Gastroesophageal sphincter (tissue), 4 donors: Measurements from ENCODE around the gene MATK. TPM values are rescaled to one million over a fixed set of nuclear protein-coding genes. Genes with fewer than 3 reads are reported as not detected.

ENCODE experiments used
- ATAC-seq: fragments of 150-250 bp; one replicate; pipeline ENCODE4 v1.9.1; 2016; ENCODE audit warnings: mild to moderate bottlenecking, moderate library complexity
- H3K27ac ChIP-seq, 4 donors: fragments of 200-600 bp; sonication (generic) in 3 of 4; 1 replicate in 3 of 4; 2 replicates in 1 of 4; pipeline ENCODE4 v1.5.1; 2016 to 2019
- H3K27me3 ChIP-seq: fragments of 200-600 bp; sonication (generic); one replicate; pipeline ENCODE4 v1.5.1; 2019
- H3K36me3 ChIP-seq, 2 donors: fragments of 200-600 bp; sonication (generic); one replicate each; pipeline ENCODE4 v1.5.1; 2019; ENCODE audit warnings: control low read depth in 1 of 2
- H3K4me1 ChIP-seq, 3 donors: fragments of 200-600 bp; sonication (generic); 1 replicate in 2 of 3; 2 replicates in 1 of 3; pipeline ENCODE4 v1.5.1; 2016 to 2019; ENCODE audit warnings: control low read depth in 2 of 3
- H3K4me3 ChIP-seq, 2 donors: fragments of 200-600 bp; sonication (generic); one replicate each; pipeline ENCODE4 v1.5.1; 2019; ENCODE audit warnings: mild to moderate bottlenecking in 1 of 2, moderate library complexity in 1 of 2
- H3K9me3 ChIP-seq, 3 donors: fragments of 200-600 bp; sonication (generic); one replicate each; pipeline ENCODE4 v1.5.1; 2017 to 2019; ENCODE audit warnings: control low read depth in 2 of 3
- CTCF ChIP-seq, 4 experiments: fragments of 200-600 bp in 2 of 4; fragments of 450-650 bp in 2 of 4; sonication (generic) in 1 of 4; IDR thresholded peaks; one replicate each; pipeline ENCODE4 v1.5.1; 2017 to 2019; ENCODE audit warnings: antibody characterized with exemption in 4 of 4, mild to moderate bottlenecking in 2 of 4, moderate library complexity in 2 of 4
- EP300 ChIP-seq: sonication (generic); formaldehyde crosslinking; IDR thresholded peaks from one replicate; pipeline ENCODE4 v1.6.1; 2017; ENCODE audit warnings: antibody characterized with exemption, mild to moderate bottlenecking
- POLR2A ChIP-seq, 2 donors: fragments of 450-650 bp; IDR thresholded peaks; one replicate each; pipeline ENCODE4 v1.6.1; 2017; ENCODE audit warnings: antibody characterized with exemption in 2 of 2, mild to moderate bottlenecking in 2 of 2, moderate library complexity in 1 of 2
- POLR2AphosphoS5 ChIP-seq: sonication (generic); formaldehyde crosslinking; IDR thresholded peaks from one replicate; pipeline ENCODE4 v1.6.1; 2017; ENCODE audit warnings: antibody characterized with exemption
- WGBS, 2 donors: methylation state at CpG; one replicate each; pipeline ENCODE4 v1.1.5; 2018; ENCODE audit warnings: low coverage in 1 of 2; 5-methylcytosine and 5-hydroxymethylcytosine counted together
- total RNA-seq, 4 donors: library from RNA; depleted of rRNA; stranded (reverse); fragments of >200 nt; gene quantifications; one replicate each; pipeline ENCODE4 v1.1.0, GENCODE V29; 2016

Gene MATK
- total RNA-seq, 4 donors from 2014 or later, result 0.47 to 5.0 (median 1.7) TPM

GRCh38 chr19:3790941-3791340, 4.8 kb upstream of the MATK start:
- Histone ChIP-seq H3K27me3 (peaks cover 37% of the 10 kb centered on the region), H3K4me3 (no peak overlapping the region), H3K9me3 (peaks cover 0 to 9% (median 0%) of the 10 kb centered on the region in 3 donors), H3K36me3 (no peaks in the 10 kb centered on the region), H3K4me1 (peaks cover 0 to 2% (median 0%) of the 10 kb centered on the region in 3 donors), H3K27ac (no peak overlapping the region)
- no peak for ATAC-seq
- TF ChIP-seq POLR2AphosphoS5 (no peak), POLR2A (IDR thresholded peaks at IDR 0.05) (no peak), EP300 (no peak), CTCF (IDR thresholded peaks at IDR 0.05) (no peak)
- 72 to 86% methylated on average over 5 to 7 of the region's 7 CpGs for WGBS, 2 donors

DNA sequence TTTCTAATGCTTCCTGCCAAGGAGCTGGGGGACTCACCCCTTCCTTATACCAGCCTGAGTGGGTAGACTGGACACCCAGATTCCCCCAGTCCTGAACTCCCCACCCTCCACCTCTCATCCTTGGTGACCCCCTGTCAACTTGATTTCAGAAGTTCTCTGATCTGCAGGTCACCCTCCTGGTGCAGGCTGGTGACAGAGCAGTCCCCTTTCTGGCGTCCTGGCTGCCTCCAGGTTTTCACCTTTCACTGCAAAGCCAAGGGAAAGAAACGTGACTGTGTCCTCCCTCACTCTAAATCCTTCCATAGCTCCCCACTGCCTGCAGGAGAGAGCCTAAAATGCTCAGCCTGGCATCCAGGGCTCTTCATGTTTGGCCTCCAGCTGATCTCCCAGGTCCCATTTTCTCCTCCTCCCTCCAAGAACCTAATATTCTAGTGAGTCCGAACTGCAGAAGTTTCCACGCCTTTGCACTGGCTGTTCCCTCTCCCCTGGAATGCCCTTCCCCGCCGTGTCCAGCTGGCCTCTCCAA, 4.1 kb upstream of the MATK start:
- Histone ChIP-seq H3K36me3 (no peaks in the 10 kb centered on the region), H3K4me1 (peaks cover 0 to 9% (median 0%) of the 10 kb centered on the region in 3 donors), H3K27ac (no peak overlapping the region), H3K27me3 (peaks cover 43% of the 10 kb centered on the region), H3K4me3 (no peak overlapping the region), H3K9me3 (peaks cover 0 to 8% (median 0%) of the 10 kb centered on the region in 3 donors)
- TF ChIP-seq POLR2AphosphoS5 (no peak), CTCF (IDR thresholded peaks at IDR 0.05) (no peak), POLR2A (IDR thresholded peaks at IDR 0.05) (no peak), EP300 (no peak)
- no peak for ATAC-seq
- 61 to 70% methylated on average over 2 to 6 of the region's 6 CpGs for WGBS, 2 donors

GRCh38 chr19:3788996-3789778, 3.0 kb upstream of the MATK start:
- TF ChIP-seq EP300 (no peak), POLR2A (IDR thresholded peaks at IDR 0.05) (no peak), POLR2AphosphoS5 (no peak), CTCF (IDR thresholded peaks at IDR 0.05) (no peak)
- Histone ChIP-seq H3K27ac (no peak overlapping the region), H3K4me1 (peaks cover 0 to 13% (median 0%) of the 10 kb centered on the region in 3 donors), H3K36me3 (no peaks in the 10 kb centered on the region), H3K9me3 (peaks cover 0 to 8% (median 0%) of the 10 kb centered on the region in 3 donors), H3K27me3 (peaks cover 54% of the 10 kb centered on the region), H3K4me3 (no peak overlapping the region)
- ATAC-seq, result no peak
- 40 to 57% methylated on average over 9 to 10 of the region's 16 CpGs for WGBS, 2 donors

DNA sequence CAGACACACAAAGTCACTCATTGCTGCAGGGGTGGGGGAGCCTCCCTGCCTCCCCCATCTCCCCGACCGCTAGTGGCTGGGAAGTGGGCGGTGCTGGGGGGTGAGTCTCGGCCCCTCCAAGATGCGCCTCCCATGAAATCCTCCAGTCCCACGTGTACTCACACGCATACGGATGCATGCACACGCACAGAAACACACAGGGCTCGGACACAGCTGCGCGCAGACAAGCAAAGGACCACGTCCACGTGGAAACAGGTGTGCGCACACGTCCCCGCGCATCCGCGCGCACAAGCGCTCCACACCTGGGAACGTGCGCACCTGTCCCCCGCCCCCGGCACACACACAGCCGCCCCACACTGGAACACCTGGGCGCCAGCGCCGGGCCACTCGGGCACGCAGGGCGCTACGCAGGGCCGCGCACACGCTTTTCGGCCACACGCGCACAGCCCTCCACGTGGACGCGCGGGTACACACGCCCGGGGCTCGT, 687 bp downstream of the MATK start:
- H3K4me1 ChIP-seq, result peaks cover 0 to 13% (median 0%) of the 10 kb centered on the region in 3 donors
- no peak for ATAC-seq
- no peaks in the 10 kb centered on the region for H3K36me3 ChIP-seq
- peak in 1 of 2 donors; percentile 11 for TF ChIP-seq POLR2A (IDR thresholded peaks at IDR 0.05)
- no peak for TF ChIP-seq POLR2AphosphoS5
- H3K4me3 ChIP-seq, result peak overlapping the region in 1 of 2 donors; percentile 42
- no CpG with 5 or more reads among the region's 47 CpGs for WGBS, 2 donors
- no peak overlapping the region for H3K27ac ChIP-seq
- H3K9me3 ChIP-seq, result peaks cover 0 to 29% (median 2%) of the 10 kb centered on the region in 3 donors
- peaks cover 74% of the 10 kb centered on the region for H3K27me3 ChIP-seq

- H3K27me3 ChIP-seq, result peaks cover 67% of the 10 kb centered on the region
- TF ChIP-seq POLR2A (IDR thresholded peaks at IDR 0.05) (no peak), CTCF (IDR thresholded peaks at IDR 0.05) (no peak), POLR2AphosphoS5 (no peak), EP300 (no peak)
- no peak overlapping the region for H3K27ac ChIP-seq
- peaks cover 0 to 31% (median 2%) of the 10 kb centered on the region in 3 donors for H3K9me3 ChIP-seq
- 19% methylated on average over 3 to 14 of the region's 25 CpGs for WGBS, 2 donors
- no peaks in the 10 kb centered on the region for H3K36me3 ChIP-seq
- H3K4me3 ChIP-seq, result peak overlapping the region in 1 of 2 donors; percentile 42
- peaks cover 0 to 13% (median 0%) of the 10 kb centered on the region in 3 donors for H3K4me1 ChIP-seq
- ATAC-seq, result no peak
These were observed 1.4 kb downstream of the MATK start for GRCh38 chr19:3784607-3785450.
